ENCODE measurements around the gene ATXN7L2.

Gene ATXN7L2

DNA sequence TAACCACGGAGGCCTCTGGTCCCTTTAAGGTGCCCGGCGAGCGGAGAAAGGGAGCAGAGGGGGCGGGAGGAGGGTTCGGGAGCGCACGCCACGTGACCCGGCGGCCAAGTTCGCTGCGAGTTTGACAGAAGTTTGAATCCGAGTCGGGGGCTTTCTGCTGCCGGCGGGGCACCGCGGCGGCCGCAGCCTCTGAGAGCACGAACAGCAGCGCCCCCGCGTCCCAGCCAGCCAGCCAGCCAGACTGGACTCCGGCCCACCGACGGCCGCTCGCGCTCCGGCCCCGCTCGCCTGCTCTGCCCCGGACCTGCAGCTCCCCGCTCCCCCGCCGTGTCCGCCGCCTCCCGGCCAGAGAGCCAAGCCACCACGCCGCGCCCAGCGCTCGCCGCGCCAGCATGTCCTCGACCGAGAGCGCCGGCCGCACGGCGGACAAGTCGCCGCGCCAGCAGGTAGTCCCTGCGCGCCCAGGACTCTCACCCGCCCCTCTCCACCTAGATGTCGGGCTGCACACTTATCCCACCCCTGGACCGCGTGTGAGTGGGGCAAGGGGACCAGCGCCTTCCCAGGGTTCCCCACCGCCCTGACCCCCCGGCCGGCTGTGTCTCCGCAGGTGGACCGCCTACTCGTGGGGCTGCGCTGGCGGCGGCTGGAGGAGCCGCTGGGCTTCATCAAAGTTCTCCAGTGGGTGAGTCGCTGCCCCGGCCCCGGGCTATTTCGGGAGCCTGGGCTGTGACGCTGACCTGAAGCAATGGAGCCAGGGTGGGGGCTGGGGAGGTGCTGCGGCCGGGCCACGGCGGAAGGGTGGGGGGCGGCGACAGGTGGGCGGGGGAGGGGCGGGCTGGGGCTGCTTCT lies 17.0 kb upstream of the ATXN7L2 start, which contains the start of gene SYPL2:
Gene SYPL2 (plus strand): TSS at position 95 of the 849 bp plus-strand sequence. CDS start 298 bp downstream, at position 393.
- Histone ChIP-seq H3K27me3 (ENCODE audit: insufficient read depth, low read length) (no peaks in the 10 kb centered on the region), H3K9me2 (ENCODE audit: low read depth, low read length) (no peaks in the 10 kb centered on the region), H4K20me1 (ENCODE audit: insufficient read depth, low read length) (no peaks in the 10 kb centered on the region), H3K4me2 (ENCODE audit: low read length) (no peak within 1 kb of the TSS), H3K4me1 (ENCODE audit: insufficient read depth, low read length, severe bottlenecking) (no peaks in the 10 kb centered on the region), H3K4me3 (ENCODE audit: low read depth, low read length, poor library complexity, severe bottlenecking) (no peak within 1 kb of the TSS), H3F3A (ENCODE audit: insufficient read depth, low read length) (no peaks in the 10 kb centered on the region), H3K79me2 (ENCODE audit: insufficient read depth, low read length) (no peaks in the 10 kb centered on the region), H3K9me3 (ENCODE audit: low read length) (no peaks in the 10 kb centered on the region), H3K9ac (ENCODE audit: low read length) (no peak within 1 kb of the TSS), H2AFZ (ENCODE audit: low read length) (no peak within 1 kb of the TSS), H3K27ac (ENCODE audit: low read depth, low read length, poor library complexity, severe bottlenecking) (no peak within 1 kb of the TSS), H3K36me3 (ENCODE audit: insufficient read depth, low read length) (no peaks in the 10 kb centered on the region)
- no peak for TF ChIP-seq EZH2 (IDR thresholded peaks at IDR 0.05; ENCODE audit: borderline replicate concordance, low read length)
- TF ChIP-seq, protein P1, sequence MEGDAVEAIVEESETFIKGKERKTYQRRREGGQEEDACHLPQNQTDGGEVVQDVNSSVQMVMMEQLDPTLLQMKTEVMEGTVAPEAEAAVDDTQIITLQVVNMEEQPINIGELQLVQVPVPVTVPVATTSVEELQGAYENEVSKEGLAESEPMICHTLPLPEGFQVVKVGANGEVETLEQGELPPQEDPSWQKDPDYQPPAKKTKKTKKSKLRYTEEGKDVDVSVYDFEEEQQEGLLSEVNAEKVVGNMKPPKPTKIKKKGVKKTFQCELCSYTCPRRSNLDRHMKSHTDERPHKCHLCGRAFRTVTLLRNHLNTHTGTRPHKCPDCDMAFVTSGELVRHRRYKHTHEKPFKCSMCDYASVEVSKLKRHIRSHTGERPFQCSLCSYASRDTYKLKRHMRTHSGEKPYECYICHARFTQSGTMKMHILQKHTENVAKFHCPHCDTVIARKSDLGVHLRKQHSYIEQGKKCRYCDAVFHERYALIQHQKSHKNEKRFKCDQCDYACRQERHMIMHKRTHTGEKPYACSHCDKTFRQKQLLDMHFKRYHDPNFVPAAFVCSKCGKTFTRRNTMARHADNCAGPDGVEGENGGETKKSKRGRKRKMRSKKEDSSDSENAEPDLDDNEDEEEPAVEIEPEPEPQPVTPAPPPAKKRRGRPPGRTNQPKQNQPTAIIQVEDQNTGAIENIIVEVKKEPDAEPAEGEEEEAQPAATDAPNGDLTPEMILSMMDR (IDR thresholded peaks at IDR 0.05; ENCODE audit: low read length) = no peak

DNA sequence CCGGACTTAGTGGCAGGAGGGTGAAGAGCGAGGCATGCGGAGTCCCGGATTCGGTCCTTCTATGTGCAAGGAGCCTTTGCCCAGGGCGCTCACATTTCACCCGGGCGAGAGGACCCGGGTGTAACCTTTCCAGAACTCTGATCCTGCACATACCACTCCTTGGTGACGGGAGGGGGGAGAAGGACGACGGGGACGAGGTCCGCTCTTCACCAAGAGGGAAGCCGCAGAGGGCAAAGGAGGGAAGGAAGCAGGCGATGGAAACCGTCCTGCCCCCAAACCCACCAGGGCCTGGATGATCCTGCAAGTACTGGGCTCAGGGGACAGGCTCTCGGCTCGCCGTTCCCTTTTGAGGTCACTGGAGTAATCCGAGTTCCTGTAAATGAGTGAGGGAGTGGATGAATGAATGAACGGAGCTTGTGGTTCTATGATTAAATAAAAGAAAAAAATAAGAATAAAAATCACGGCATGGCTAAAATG lies 16.4 kb upstream of the ATXN7L2 start:
- H3K4me3 ChIP-seq (ENCODE audit: low read depth, low read length, poor library complexity, severe bottlenecking) = no peak overlapping the region

DNA sequence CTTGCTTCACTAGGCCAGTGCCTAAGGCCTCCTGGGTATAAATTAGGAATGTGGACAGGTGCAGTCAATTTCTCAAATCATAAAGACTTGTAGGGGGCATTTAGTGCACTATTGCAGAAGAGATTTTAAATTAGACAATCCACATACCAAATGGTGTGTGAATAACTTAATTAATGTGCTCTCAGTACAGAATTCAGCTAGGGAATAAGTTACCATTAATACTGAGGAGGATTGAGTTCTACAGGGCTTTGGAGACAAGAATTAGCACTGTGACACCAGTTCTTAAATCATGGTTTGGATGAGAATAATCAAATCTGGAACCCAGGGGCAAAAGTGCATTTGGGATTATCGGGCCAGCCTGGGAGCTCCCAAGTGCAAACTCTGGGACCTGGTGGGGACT lies 15.6 kb upstream of the ATXN7L2 start:
- Histone ChIP-seq H3F3A (ENCODE audit: insufficient read depth, low read length) (no peaks in the 10 kb centered on the region), H3K79me2 (ENCODE audit: insufficient read depth, low read length) (no peaks in the 10 kb centered on the region), H3K27ac (ENCODE audit: low read depth, low read length, poor library complexity, severe bottlenecking) (no peak overlapping the region), H3K27me3 (ENCODE audit: insufficient read depth, low read length) (no peaks in the 10 kb centered on the region), H3K4me1 (ENCODE audit: insufficient read depth, low read length, severe bottlenecking) (no peaks in the 10 kb centered on the region), H3K9ac (ENCODE audit: low read length) (no peak overlapping the region), H3K36me3 (ENCODE audit: insufficient read depth, low read length) (no peaks in the 10 kb centered on the region), H3K4me3 (ENCODE audit: low read depth, low read length, poor library complexity, severe bottlenecking) (no peak overlapping the region), H3K9me2 (ENCODE audit: low read depth, low read length) (no peaks in the 10 kb centered on the region), H3K9me3 (ENCODE audit: low read length) (no peaks in the 10 kb centered on the region), H2AFZ (ENCODE audit: low read length) (no peak overlapping the region), H3K4me2 (ENCODE audit: low read length) (no peak overlapping the region), H4K20me1 (ENCODE audit: insufficient read depth, low read length) (no peaks in the 10 kb centered on the region)
- TF ChIP-seq EZH2 (IDR thresholded peaks at IDR 0.05; ENCODE audit: borderline replicate concordance, low read length) = no peak
- TF ChIP-seq, protein P1 (IDR thresholded peaks at IDR 0.05; ENCODE audit: low read length) = no peak

More for the DNA sequence above, 16.4 kb upstream of the ATXN7L2 start:
- H3K4me2 ChIP-seq (ENCODE audit: low read length) = no peak overlapping the region
- no peaks in the 10 kb centered on the region for H3K4me1 ChIP-seq (ENCODE audit: insufficient read depth, low read length, severe bottlenecking)
- H3K27me3 ChIP-seq (ENCODE audit: insufficient read depth, low read length) = no peaks in the 10 kb centered on the region
- no peak overlapping the region for H3K9ac ChIP-seq (ENCODE audit: low read length)
- no peak overlapping the region for H2AFZ ChIP-seq (ENCODE audit: low read length)
- no peak overlapping the region for H3K27ac ChIP-seq (ENCODE audit: low read depth, low read length, poor library complexity, severe bottlenecking)
- H3K79me2 ChIP-seq (ENCODE audit: insufficient read depth, low read length) = no peaks in the 10 kb centered on the region
- H3F3A ChIP-seq (ENCODE audit: insufficient read depth, low read length) = no peaks in the 10 kb centered on the region
- H3K9me3 ChIP-seq (ENCODE audit: low read length) = no peaks in the 10 kb centered on the region
- no peaks in the 10 kb centered on the region for H3K9me2 ChIP-seq (ENCODE audit: low read depth, low read length)
- TF ChIP-seq, protein P1 (IDR thresholded peaks at IDR 0.05; ENCODE audit: low read length) = no peak
- TF ChIP-seq EZH2 (IDR thresholded peaks at IDR 0.05; ENCODE audit: borderline replicate concordance, low read length) = no peak
- no peaks in the 10 kb centered on the region for H3K36me3 ChIP-seq (ENCODE audit: insufficient read depth, low read length)
- no peaks in the 10 kb centered on the region for H4K20me1 ChIP-seq (ENCODE audit: insufficient read depth, low read length)
